Measurements from ENCODE around the gene PGBD1.

- TF ChIP-seq CTCF (IDR thresholded peaks at IDR 0.05; ENCODE audit: extremely low read depth in 1 of 2, insufficient read depth in 1 of 2, low read depth in 1 of 2, low read length in 2 of 2): no peak
- no peak for TF ChIP-seq MYC (IDR thresholded peaks at IDR 0.05; ENCODE audit: low read depth, low read length)
- no peak for TF ChIP-seq POLR2AphosphoS5 (IDR thresholded peaks at IDR 0.05; ENCODE audit: insufficient read depth, low read depth, low read length)
Measured at GRCh38 chr6:28296520-28297060, 15.2 kb downstream of the PGBD1 start.
